ENCODE measurements around the gene ACCS.

GRCh38 chr11:44068180-44068579 is 2.1 kb downstream of the ACCS start:
- TF ChIP-seq CTCF (IDR thresholded peaks at IDR 0.05) (no peak), POLR2A (IDR thresholded peaks at IDR 0.05) (no peak)

Measured in lower leg skin (tissue), 3 donors.